GM21717 (cell line): ENCODE data around the gene C1QA.
"Not testable (repeated sequence)": the region's sequence is repeated elsewhere in the genome, so short reads cannot be mapped to it uniquely, and the experiment has no call there.

Experiments used
- ATAC-seq: cut with Tn5 transposase; IDR thresholded peaks from one replicate; pipeline ENCODE4 v1.9.1; 2021; ENCODE audit warnings: mild to moderate bottlenecking, moderate library complexity; ENCODE audit not compliant: unreplicated experiment

C1QA gene

GRCh38 chr1:22671999-22672398 lies 35.6 kb downstream of the C1QA start:
- ATAC-seq, result no peak

- ATAC-seq, result no peak
Measured at GRCh38 chr1:22673486-22674409, 37.3 kb downstream of the C1QA start.

GRCh38 chr1:22674410-22674749 lies 38.0 kb downstream of the C1QA start:
- ATAC-seq, result no peak

GRCh38 chr1:22676151-22676550 lies 39.7 kb downstream of the C1QA start:
- not testable (repeated sequence) for ATAC-seq

- no peak for ATAC-seq
Measured at GRCh38 chr1:22676916-22677583, 40.6 kb downstream of the C1QA start.

GRCh38 chr1:22677931-22678896 lies 41.8 kb downstream of the C1QA start:
- no peak for ATAC-seq

- ATAC-seq, result no peak
Measured at GRCh38 chr1:22680726-22681125, 44.3 kb downstream of the C1QA start.

- ATAC-seq, result no peak
Measured at GRCh38 chr1:22681556-22682276, 45.3 kb downstream of the C1QA start.

GRCh38 chr1:22683547-22683946 lies 47.1 kb downstream of the C1QA start:
- ATAC-seq, result no peak

- no peak for ATAC-seq
Measured at GRCh38 chr1:22685591-22686059, 49.2 kb downstream of the C1QA start.

GRCh38 chr1:22687191-22687590 lies 50.8 kb downstream of the C1QA start:
- no peak for ATAC-seq

GRCh38 chr1:22688466-22688865 lies 52.0 kb downstream of the C1QA start:
- no peak for ATAC-seq
